Adipocyte (in vitro differentiated cells): ENCODE results near the gene POLR1A.

Experiments used
- DNase-seq: peaks from one replicate; pipeline ENCODE4 v3.0.0-alpha.2; 2015; ENCODE audit warnings: low read depth
- H3K27me3 ChIP-seq: replicated peaks from 2 replicates; pipeline ENCODE4 v1.7.0; 2013; ENCODE audit warnings: mild to moderate bottlenecking, low read length, moderate library complexity; ENCODE audit not compliant: control insufficient read depth, insufficient read depth
- H3K36me3 ChIP-seq: 2 replicates; pipeline ENCODE4 v1.7.0; 2013; ENCODE audit warnings: low read length, mild to moderate bottlenecking, moderate library complexity; ENCODE audit not compliant: control insufficient read depth, insufficient read depth, severe bottlenecking
- H3K4me1 ChIP-seq: 2 replicates; pipeline ENCODE4 v1.7.0; 2013; ENCODE audit warnings: mild to moderate bottlenecking, low read length, moderate library complexity; ENCODE audit not compliant: control insufficient read depth, insufficient read depth
- H3K4me3 ChIP-seq: 2 replicates; pipeline ENCODE4 v1.7.0; 2013; ENCODE audit warnings: mild to moderate bottlenecking, low read length, moderate library complexity
- H3K9ac ChIP-seq: 2 replicates; pipeline ENCODE4 v1.7.0; 2013; ENCODE audit warnings: mild to moderate bottlenecking, low read length, moderate library complexity
- H3K9me3 ChIP-seq: 2 replicates; pipeline ENCODE4 v1.7.0; 2013; ENCODE audit warnings: mild to moderate bottlenecking, low read length, moderate library complexity; ENCODE audit not compliant: control insufficient read depth

POLR1A gene

DNA sequence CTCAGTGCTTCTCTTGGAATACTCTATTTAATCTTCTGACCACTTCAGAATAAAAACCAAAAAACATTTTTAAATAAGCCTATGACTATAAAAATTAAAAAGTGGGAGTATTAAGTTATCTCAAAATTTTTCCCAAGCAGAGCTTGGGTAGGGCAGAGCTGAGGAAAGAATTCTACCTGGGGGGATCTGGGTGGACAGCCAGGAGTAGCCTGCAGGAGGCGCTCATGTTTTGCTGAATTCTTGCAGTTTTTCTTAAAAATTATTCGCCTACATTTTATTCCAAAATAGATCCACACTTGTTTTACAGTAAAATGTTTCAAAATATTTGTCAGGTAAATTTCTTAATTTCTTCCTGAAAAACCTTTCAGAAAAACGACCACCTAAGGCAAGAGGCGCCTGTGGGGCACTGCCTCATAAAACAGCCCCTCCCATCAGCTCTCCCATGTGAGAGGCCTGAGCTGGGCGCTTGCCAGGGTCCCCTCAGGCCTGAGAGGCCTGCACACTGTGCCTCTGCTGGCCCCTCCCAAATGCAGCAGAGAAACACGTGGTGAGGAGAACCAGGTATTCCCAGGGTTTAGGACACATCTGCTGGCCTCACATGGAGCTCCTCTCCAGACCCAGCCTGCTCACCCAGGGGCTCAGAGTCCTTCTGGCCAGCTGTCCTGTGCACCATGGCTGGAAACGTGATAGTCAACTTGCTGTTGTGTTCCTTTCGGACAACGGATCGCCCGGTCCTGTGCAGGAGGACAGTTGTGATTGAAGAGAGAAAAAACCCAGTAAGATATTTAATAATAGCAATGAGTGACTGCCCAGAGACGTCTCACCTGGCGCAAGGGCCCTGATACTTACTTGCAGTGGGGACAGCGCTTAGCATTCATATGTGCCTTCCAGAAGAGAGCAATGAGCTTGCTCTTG lies 17.5 kb downstream of the POLR1A start:
- no peak for DNase-seq

DNA sequence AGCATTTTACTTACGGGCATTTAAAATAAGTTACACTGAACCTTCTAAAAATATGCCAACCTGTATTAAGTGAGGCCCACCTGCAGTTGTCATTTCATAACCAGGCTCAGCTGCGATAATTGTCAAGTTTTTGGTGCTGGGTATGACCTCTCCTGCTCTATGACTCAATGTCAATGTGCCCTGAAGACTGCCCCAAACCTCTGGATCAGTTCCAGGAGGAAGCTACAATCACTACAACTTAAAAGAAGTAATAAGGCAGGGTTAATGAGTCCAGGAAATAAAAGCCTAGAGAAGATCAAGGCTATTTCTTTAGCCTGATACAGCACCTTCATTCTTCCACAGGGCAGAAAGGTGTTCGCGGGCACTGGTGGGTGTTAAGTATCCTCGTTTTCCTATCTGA lies 22.9 kb downstream of the POLR1A start:
- no peaks in the 10 kb centered on the region for H3K27me3 ChIP-seq
- H3K4me3 ChIP-seq = no peak overlapping the region
- H3K36me3 ChIP-seq = peaks cover 81% of the 10 kb centered on the region
- no peaks in the 10 kb centered on the region for H3K9me3 ChIP-seq
- H3K9ac ChIP-seq = no peak overlapping the region
- H3K4me1 ChIP-seq = peaks cover 6% of the 10 kb centered on the region
- DNase-seq = no peak

More for the DNA sequence above, 17.5 kb downstream of the POLR1A start:
- no peak overlapping the region for H3K9ac ChIP-seq
- H3K36me3 ChIP-seq = peaks cover 74% of the 10 kb centered on the region
- H3K9me3 ChIP-seq = no peaks in the 10 kb centered on the region
- H3K4me1 ChIP-seq = no peaks in the 10 kb centered on the region
- H3K4me3 ChIP-seq = no peak overlapping the region
- H3K27me3 ChIP-seq = no peaks in the 10 kb centered on the region

DNA sequence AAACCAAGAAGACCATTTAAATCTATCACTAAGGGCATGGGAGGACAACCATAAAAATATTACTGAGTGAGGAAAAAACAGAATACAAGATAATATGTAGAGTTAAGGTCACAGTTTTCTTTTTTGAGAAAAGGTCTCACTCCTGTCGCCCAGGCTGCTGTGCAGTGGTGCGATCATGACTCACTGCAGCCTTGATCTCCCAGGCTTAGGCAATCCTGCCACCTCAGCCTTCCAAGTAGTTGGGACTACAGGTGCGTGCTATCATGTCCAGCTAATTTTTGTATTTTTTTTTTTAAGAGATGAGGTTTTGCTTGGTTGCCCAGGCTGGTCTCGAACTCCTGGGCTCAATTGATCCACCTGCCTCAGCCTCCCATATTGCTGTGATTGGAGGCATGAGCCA lies 24.0 kb downstream of the POLR1A start:
- DNase-seq = no peak
- no peak overlapping the region for H3K4me3 ChIP-seq
- H3K9ac ChIP-seq = no peak overlapping the region
- H3K4me1 ChIP-seq = peaks cover 6% of the 10 kb centered on the region
- H3K27me3 ChIP-seq = no peaks in the 10 kb centered on the region
- H3K36me3 ChIP-seq = peaks cover 81% of the 10 kb centered on the region
- H3K9me3 ChIP-seq = no peaks in the 10 kb centered on the region

DNA sequence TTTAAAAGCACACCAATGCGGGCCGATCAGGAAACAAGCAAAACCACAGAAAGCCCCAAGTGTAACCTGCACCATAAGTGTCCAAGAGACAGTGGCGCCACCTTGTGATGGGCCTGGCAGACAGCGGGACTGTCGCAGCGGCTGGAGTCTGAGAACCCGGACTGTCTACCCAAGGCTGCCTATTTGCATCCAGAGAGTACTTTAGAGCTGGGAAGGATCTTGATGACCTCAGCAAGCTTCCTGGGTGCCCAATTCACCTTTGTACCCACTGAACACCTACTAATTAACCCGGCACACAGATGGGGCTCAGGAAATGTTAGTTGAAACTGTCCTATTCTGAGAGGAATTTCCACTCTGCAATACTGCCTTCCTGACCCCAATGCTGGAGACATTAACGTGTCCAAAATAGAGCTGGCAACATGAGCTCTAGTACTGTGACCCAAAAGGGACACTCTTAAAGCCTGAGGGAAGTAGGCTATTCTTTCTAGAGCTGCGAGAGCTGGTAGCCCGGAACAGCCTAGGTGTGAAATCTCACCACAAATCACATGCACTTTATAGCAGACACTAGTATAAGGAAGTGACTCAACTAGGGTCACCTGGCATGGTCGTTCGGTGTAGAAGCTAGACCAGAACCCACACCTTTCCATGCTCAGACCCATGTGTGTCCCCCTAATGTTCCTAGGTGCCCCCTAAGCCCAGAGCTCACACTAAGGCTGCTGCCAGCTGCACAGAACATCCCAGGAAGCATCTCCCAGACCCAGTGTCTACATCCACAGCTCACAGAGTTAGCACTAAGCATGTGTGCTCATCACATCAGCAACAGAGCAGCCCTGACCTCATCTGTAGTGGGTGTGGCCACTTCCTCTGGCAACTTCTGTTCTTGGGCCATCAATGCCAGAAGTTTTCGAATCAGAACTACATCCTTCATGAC lies 25.4 kb downstream of the POLR1A start:
- DNase-seq = peak; percentile 84
- Histone ChIP-seq H3K9ac (no peak overlapping the region), H3K27me3 (no peaks in the 10 kb centered on the region), H3K36me3 (peaks cover 80% of the 10 kb centered on the region), H3K4me1 (peaks cover 6% of the 10 kb centered on the region), H3K9me3 (no peaks in the 10 kb centered on the region), H3K4me3 (no peak overlapping the region)

DNA sequence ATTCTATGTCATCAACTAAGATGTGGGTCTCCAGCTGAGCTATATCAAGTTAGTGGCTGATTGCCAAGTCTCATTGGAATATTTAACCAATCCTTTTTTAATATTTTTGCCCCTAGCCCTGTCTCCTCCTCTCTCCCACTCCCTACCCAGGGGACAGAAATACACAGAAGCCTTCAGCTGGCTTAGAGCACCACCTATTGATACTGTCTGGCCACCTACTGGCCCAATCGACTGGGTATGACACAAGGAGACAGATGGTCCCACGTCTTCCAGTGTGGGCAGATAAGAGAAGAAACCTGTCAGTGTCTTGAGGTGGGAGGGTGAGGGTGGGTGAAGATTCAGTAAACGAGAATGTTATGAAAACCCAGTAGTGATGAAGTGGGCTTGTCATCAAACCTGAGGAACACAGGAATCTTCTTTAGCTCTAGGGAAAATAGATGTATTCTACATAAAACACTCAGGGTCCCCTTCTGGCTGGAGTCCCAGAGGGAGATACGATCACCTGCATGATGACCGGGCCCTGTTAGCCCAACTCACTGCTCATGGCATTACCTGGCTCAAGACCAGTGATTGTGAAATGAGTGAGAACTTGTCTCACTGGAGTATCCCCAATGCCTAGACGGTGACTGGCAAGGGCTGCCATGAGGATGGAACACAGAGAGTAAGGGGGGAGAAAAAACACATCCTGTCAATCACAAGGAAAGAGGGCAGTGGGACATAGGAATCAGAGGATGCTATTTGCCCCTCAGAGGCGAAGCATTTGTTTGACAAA lies 26.7 kb downstream of the POLR1A start:
- DNase-seq = peak; percentile 76
- no peaks in the 10 kb centered on the region for H3K27me3 ChIP-seq
- H3K4me3 ChIP-seq = no peak overlapping the region
- peaks cover 6% of the 10 kb centered on the region for H3K4me1 ChIP-seq
- peaks cover 84% of the 10 kb centered on the region for H3K36me3 ChIP-seq
- no peaks in the 10 kb centered on the region for H3K9me3 ChIP-seq
- no peak overlapping the region for H3K9ac ChIP-seq

DNA sequence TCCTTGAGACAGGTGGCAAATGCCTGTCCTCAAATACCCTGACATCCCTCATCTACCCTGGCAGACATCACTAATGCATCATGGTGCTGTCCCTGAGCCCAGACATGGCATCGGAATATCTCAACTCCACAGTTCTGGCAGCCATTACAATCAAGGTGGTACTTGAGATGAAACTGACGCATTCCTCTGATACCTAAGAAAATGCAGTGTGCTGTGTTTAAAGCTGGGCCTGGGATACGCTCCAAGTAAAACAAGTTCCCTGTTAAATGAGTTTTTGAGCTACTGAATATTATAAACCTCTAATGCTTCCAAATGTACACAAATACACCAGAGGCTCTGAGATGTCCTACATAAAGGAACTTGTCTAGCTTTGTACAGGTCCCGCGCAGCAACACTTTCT lies 29.8 kb downstream of the POLR1A start:
- DNase-seq = no peak
- H3K36me3 ChIP-seq = peaks cover 74% of the 10 kb centered on the region
- H3K9me3 ChIP-seq = no peaks in the 10 kb centered on the region
- H3K9ac ChIP-seq = no peak overlapping the region
- no peaks in the 10 kb centered on the region for H3K27me3 ChIP-seq
- peaks cover 25% of the 10 kb centered on the region for H3K4me1 ChIP-seq
- H3K4me3 ChIP-seq = no peak overlapping the region

DNA sequence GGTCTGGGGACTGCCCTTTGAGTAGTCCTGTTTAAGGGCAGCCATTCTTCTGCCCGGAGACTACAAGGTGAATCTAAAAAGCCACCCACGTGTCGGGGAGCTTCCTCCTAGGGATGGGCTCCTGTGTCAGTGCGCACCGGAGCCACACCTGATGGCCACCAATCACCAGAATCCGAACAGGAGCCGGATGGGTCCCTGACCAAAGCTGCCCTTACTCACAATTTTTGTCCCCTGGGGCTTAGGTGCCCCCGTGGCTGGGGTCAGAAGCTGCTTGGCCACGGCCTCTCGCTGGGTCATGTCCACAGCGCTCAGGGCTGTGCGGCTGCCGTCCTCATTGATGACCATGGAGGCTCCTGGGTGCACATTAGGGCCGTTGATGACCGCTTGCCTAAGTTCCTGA lies 30.9 kb downstream of the POLR1A start:
- no peaks in the 10 kb centered on the region for H3K9me3 ChIP-seq
- H3K36me3 ChIP-seq = peaks cover 75% of the 10 kb centered on the region
- DNase-seq = no peak
- H3K27me3 ChIP-seq = no peaks in the 10 kb centered on the region
- H3K9ac ChIP-seq = no peak overlapping the region
- no peak overlapping the region for H3K4me3 ChIP-seq
- H3K4me1 ChIP-seq = peaks cover 22% of the 10 kb centered on the region

DNA sequence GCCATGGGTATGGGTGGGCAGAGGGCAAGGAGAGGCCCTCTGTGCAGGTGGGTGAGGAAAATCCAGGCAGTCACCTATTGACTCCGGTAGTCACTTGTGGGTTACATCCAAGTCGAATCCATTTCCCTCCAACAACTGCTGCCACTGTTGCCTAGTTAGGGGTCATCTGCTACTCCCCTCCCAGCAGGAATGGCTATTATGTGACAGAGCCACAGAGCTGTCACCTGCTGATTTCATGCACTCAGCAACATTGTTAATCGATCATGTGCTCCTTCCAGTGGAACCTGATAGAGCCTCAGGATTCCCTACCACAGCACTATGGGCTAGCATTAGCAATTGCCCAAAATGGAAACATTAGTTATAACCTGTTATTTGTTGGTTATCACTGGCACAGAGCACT lies 31.4 kb downstream of the POLR1A start:
- DNase-seq = no peak
- no peak overlapping the region for H3K4me3 ChIP-seq
- no peaks in the 10 kb centered on the region for H3K27me3 ChIP-seq
- H3K36me3 ChIP-seq = peaks cover 75% of the 10 kb centered on the region
- H3K9ac ChIP-seq = no peak overlapping the region
- peaks cover 20% of the 10 kb centered on the region for H3K4me1 ChIP-seq
- H3K9me3 ChIP-seq = no peaks in the 10 kb centered on the region

DNA sequence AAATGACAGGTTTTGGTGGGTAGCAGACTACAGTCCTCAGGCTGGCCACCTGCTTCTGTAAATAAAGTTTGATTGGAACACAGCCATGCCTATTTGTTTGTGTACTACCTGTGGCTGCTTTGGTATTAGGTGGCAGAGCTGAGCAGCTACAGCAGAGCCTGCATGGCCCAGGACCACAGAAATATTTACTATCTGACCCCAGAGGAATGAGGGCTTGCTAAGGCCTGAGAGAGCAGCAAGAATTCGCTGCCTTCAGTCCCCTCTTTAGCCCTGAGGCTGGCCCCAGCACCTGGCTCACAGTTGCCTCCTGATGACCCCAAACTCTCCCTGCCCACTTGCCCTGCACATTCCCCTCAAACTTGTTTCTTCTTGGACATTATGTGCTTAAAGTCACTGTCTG lies 32.5 kb downstream of the POLR1A start:
- Histone ChIP-seq H3K27me3 (no peaks in the 10 kb centered on the region), H3K36me3 (peaks cover 78% of the 10 kb centered on the region), H3K9me3 (no peaks in the 10 kb centered on the region), H3K4me3 (no peak overlapping the region), H3K4me1 (peaks cover 30% of the 10 kb centered on the region), H3K9ac (no peak overlapping the region)
- DNase-seq = no peak

DNA sequence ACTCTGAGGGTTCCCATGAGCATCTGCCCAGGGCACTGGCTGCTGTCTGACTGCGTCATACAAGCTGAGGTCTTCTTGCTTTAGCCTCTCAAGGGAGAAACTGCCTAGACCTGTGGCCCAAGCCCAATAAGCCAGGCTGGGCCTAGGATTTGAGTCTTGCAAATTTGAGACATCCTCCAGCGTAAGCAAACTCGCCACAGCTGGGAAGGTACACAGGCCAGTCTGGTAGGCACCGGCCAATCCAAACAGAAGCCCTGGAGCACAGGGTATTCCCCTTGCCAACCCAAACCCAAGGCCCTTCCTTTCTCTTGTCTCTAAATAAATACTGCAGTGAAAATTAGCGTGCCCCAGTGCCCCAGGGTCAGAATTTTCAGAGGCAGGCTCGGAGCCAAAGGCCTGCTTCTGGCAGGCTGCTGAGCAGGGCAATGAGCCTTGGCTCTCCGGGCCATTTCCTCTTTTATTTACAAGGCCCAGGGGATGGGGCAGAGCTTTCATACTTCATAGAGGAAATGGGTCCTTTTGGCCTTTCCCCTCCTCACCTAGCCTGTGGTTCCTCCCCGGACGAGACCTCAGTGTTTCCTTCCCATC lies 33.3 kb downstream of the POLR1A start:
- H3K27me3 ChIP-seq = no peaks in the 10 kb centered on the region
- no peaks in the 10 kb centered on the region for H3K9me3 ChIP-seq
- peak overlapping the region; percentile 7 for H3K9ac ChIP-seq
- peaks cover 75% of the 10 kb centered on the region for H3K36me3 ChIP-seq
- peaks cover 30% of the 10 kb centered on the region for H3K4me1 ChIP-seq
- DNase-seq = no peak
- no peak overlapping the region for H3K4me3 ChIP-seq
